ENCODE measurements around the gene RABGGTA. TPM values are rescaled to one million over a fixed set of nuclear protein-coding genes. Genes with fewer than 3 reads are reported as not detected.

The RABGGTA gene
- total and polyA plus RNA-seq, 2 donors (not counting 1 experiment from before 2014, with no cell fraction given), result 70.1 to 159 TPM

DNA sequence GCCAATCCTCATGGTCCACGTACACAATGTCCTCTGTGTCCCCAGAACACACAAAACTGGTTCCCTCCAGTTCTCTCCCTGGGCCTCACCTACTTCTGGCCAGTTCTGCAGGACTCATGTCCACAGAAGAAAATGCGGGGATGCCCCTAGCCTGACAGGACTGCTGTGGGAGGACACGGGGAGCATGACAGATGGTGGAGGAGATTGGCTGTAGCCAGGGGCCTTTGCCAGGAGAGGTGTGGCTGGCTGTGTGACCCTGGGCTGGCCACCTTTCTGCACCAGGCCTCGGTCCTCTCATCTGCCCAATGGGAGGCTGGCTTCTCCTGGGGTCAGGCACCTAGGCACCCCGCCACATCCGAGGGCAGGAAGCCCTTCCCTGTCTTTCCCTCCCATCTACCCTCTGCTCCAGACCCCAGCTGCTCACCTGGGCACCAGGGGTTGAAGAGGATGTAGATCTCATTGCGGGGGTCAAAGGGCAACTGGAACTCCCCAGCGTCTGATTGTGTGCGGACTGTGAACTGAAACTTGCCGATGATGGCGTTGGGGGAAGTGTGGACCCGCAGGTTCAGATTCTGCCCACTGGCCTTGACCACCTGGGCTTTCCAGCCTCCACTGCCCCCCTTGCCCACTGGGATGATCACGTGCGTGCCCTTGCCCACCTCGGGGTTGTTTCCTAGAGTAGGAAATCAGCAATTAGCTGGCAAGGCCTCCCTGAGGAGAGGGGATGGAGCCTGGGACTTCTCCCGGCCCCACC lies 11.2 kb downstream of the RABGGTA start:
- Histone ChIP-seq H3K9me3 (ENCODE audit: control extremely low read depth in 1 of 3, control insufficient read depth in 2 of 3, insufficient read depth in 1 of 3, low read length in 2 of 3) (no peaks in the 10 kb centered on the region), H3K27ac (ENCODE audit: low read length in 2 of 2) (no peak overlapping the region), H2AFZ (ENCODE audit: insufficient read depth, low read depth, low read length, poor library complexity, severe bottlenecking) (no peak overlapping the region), H4K20me1 (ENCODE audit: control insufficient read depth, insufficient read depth, low read length, poor library complexity, severe bottlenecking) (no peaks in the 10 kb centered on the region), H3K4me3 (ENCODE audit: control extremely low read depth in 1 of 5, extremely low read depth in 1 of 5, insufficient read depth in 1 of 5, low read depth in 2 of 5, low read length in 4 of 5) (no peak overlapping the region), H3K4me2 (replicated peaks; ENCODE audit: low read depth, low read length, poor library complexity, severe bottlenecking) (no peak overlapping the region), H3K9ac (ENCODE audit: low read length) (no peak overlapping the region), H3K36me3 (replicated peaks in 1 of 2; ENCODE audit: control extremely low read depth in 1 of 2, control insufficient read depth in 1 of 2, extremely low read depth in 1 of 2, insufficient read depth in 2 of 2, low read length in 1 of 2) (peaks cover 0 to 12% of the 10 kb centered on the region in 2 experiments), H3K79me2 (ENCODE audit: control insufficient read depth, insufficient read depth, low read length) (no peaks in the 10 kb centered on the region), H3K4me1 (ENCODE audit: control insufficient read depth in 2 of 2, insufficient read depth in 2 of 2, low read length in 2 of 2) (no peaks in the 10 kb centered on the region), H3K27me3 (replicated peaks in 1 of 4; ENCODE audit: control extremely low read depth in 1 of 4, control insufficient read depth in 3 of 4, insufficient read depth in 4 of 4, low read length in 3 of 4) (no peaks in the 10 kb centered on the region)
- ChIA-PET POLR2A (no interaction called here), CTCF (no interaction called here)
- TF ChIP-seq EZH2 (IDR thresholded peaks at IDR 0.05; ENCODE audit: borderline replicate concordance, insufficient read depth, low read depth, low read length, poor library complexity, severe bottlenecking), result no peak
- TF ChIP-seq, protein P1, sequence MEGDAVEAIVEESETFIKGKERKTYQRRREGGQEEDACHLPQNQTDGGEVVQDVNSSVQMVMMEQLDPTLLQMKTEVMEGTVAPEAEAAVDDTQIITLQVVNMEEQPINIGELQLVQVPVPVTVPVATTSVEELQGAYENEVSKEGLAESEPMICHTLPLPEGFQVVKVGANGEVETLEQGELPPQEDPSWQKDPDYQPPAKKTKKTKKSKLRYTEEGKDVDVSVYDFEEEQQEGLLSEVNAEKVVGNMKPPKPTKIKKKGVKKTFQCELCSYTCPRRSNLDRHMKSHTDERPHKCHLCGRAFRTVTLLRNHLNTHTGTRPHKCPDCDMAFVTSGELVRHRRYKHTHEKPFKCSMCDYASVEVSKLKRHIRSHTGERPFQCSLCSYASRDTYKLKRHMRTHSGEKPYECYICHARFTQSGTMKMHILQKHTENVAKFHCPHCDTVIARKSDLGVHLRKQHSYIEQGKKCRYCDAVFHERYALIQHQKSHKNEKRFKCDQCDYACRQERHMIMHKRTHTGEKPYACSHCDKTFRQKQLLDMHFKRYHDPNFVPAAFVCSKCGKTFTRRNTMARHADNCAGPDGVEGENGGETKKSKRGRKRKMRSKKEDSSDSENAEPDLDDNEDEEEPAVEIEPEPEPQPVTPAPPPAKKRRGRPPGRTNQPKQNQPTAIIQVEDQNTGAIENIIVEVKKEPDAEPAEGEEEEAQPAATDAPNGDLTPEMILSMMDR (IDR thresholded peaks at IDR 0.05), result no peak
- intact Hi-C loops (cut with micrococcal nuclease), result no loop called here
- H3K4me3 Mint-ChIP-seq, result no peak overlapping the region
- 95% methylated on average over 13 of the region's 16 CpGs for WGBS (ENCODE audit: insufficient coverage)
- no peaks in the 10 kb centered on the region for H3K27me3 Mint-ChIP-seq
- H3K27ac Mint-ChIP-seq, result no peak overlapping the region
- ATAC-seq (ENCODE audit: low read depth) (no peak), DNase-seq (no peak)
- H3K4me1 Mint-ChIP-seq, result no peaks in the 10 kb centered on the region
- no peaks in the 10 kb centered on the region for H3K9me3 Mint-ChIP-seq (ENCODE audit: insufficient read depth)

DNA sequence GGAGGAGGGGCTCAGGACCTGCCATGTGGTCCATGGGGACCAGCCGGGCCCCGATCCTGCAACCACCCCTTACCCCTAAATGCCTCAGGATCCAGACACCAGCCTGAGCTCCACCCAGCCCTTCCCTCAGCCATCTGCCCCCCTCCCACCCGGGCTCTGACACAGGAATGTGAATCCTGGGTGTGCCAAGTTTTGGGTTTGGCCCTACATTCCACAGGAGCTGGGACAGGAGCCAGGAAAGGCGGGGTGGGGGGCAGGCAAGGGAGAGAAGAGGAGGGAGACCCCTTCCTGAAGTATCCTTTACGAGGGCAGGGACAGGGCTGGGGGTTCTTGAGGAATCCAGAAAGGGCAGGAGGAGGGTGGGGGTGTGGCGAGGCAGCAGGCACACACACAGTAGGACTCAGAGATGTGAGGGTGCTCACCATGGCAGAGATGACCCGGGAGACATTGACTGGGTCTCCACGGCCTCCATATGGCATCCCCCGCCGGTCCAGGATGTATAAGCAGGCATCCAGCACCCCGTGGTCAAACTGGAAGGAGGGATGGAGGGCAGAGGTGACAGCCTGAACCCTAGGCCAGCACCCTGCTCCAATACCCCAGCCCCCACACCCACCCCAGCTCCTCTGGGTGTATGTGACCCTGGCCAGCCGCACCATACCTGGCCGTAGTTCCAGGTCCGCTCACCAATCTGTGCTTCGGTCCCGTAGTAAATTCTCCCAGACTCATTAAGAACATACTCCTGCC lies 11.9 kb downstream of the RABGGTA start:
- TF ChIP-seq EZH2 (IDR thresholded peaks at IDR 0.05; ENCODE audit: borderline replicate concordance, insufficient read depth, low read depth, low read length, poor library complexity, severe bottlenecking), result no peak
- TF ChIP-seq, protein P1 (IDR thresholded peaks at IDR 0.05), result no peak
- Mint-ChIP-seq H3K27me3 (no peaks in the 10 kb centered on the region), H3K4me1 (no peaks in the 10 kb centered on the region), H3K27ac (no peak overlapping the region), H3K9me3 (ENCODE audit: insufficient read depth) (no peaks in the 10 kb centered on the region), H3K4me3 (no peak overlapping the region)
- DNase-seq, result no peak
- H3K4me3 ChIP-seq (ENCODE audit: control extremely low read depth in 1 of 5, extremely low read depth in 1 of 5, insufficient read depth in 1 of 5, low read depth in 2 of 5, low read length in 4 of 5), result no peak overlapping the region
- ChIA-PET CTCF (no interaction called here), POLR2A (no interaction called here)
- no peaks in the 10 kb centered on the region for H3K27me3 ChIP-seq (replicated peaks in 1 of 4; ENCODE audit: control extremely low read depth in 1 of 4, control insufficient read depth in 3 of 4, insufficient read depth in 4 of 4, low read length in 3 of 4)
- intact Hi-C loops (cut with micrococcal nuclease), result no loop called here
- ATAC-seq (ENCODE audit: low read depth), result no peak
- peaks cover 0 to 14% of the 10 kb centered on the region in 2 experiments for H3K36me3 ChIP-seq (replicated peaks in 1 of 2; ENCODE audit: control extremely low read depth in 1 of 2, control insufficient read depth in 1 of 2, extremely low read depth in 1 of 2, insufficient read depth in 2 of 2, low read length in 1 of 2)
- no peaks in the 10 kb centered on the region for H3K79me2 ChIP-seq (ENCODE audit: control insufficient read depth, insufficient read depth, low read length)
- H3K4me1 ChIP-seq (ENCODE audit: control insufficient read depth in 2 of 2, insufficient read depth in 2 of 2, low read length in 2 of 2), result no peaks in the 10 kb centered on the region
- H3K9me3 ChIP-seq (ENCODE audit: control extremely low read depth in 1 of 3, control insufficient read depth in 2 of 3, insufficient read depth in 1 of 3, low read length in 2 of 3), result no peaks in the 10 kb centered on the region
- H3K9ac ChIP-seq (ENCODE audit: low read length), result no peak overlapping the region
- no peak overlapping the region for H3K27ac ChIP-seq (ENCODE audit: low read length in 2 of 2)
- 95% methylated on average over 16 of the region's 16 CpGs for WGBS (ENCODE audit: insufficient coverage)
- no peaks in the 10 kb centered on the region for H4K20me1 ChIP-seq (ENCODE audit: control insufficient read depth, insufficient read depth, low read length, poor library complexity, severe bottlenecking)
- no peak overlapping the region for H3K4me2 ChIP-seq (replicated peaks; ENCODE audit: low read depth, low read length, poor library complexity, severe bottlenecking)
- H2AFZ ChIP-seq (ENCODE audit: insufficient read depth, low read depth, low read length, poor library complexity, severe bottlenecking), result no peak overlapping the region
